C4-2B (cell line): ENCODE measurements around the gene GRIK2.

Source experiments
- CTCF ChIP-seq: fragments of 450-650 bp; conservative IDR thresholded peaks from 2 replicates; pipeline ENCODE4 v1.5.1; 2017; ENCODE audit warnings: mild to moderate bottlenecking
- ZFX ChIP-seq: fragments of 450-650 bp; IDR thresholded peaks from 2 replicates; pipeline ENCODE4 v1.6.1; 2017

- TF ChIP-seq CTCF (no peak), ZFX (no peak)
These were observed 179.1 kb downstream of the GRIK2 start for GRCh38 chr6:101572627-101573026.
